SK-N-MC (cell line): ENCODE measurements around the gene FGF14.

Experiments
- EZH2 ChIP-seq: fragments of 200-600 bp; sonication (generic); IDR thresholded peaks from one replicate; pipeline ENCODE4 v1.6.1; 2017; ENCODE audit warnings: antibody characterized with exemption
- FOXP2 ChIP-seq: optimal IDR thresholded peaks from 2 replicates; pipeline ENCODE3; 2011; ENCODE audit warnings: mild to moderate bottlenecking, moderate library complexity; ENCODE audit not compliant: insufficient read depth; ENCODE audit errors: extremely low read length, control extremely low read depth
- POLR2AphosphoS5 ChIP-seq: IDR thresholded peaks from 2 replicates; pipeline ENCODE4 v1.6.1; 2012; ENCODE audit warnings: mild to moderate bottlenecking, low read depth, low read length, borderline replicate concordance

GRCh38 chr13:101845245-101846020 lies 556.4 kb downstream of the FGF14 start:
- no peak for TF ChIP-seq EZH2
- TF ChIP-seq POLR2AphosphoS5: no peak
- no peak for TF ChIP-seq FOXP2
